Transverse colon (tissue), 3 donors: ENCODE results near the gene TCL1B.
"Not testable (repeated sequence)": the region's sequence is repeated elsewhere in the genome, so short reads cannot be mapped to it uniquely, and the experiment has no call there.

Source experiments
- EP300 ChIP-seq: sonication (generic); formaldehyde crosslinking; IDR thresholded peaks from one replicate; pipeline ENCODE4 v1.6.1; 2017; ENCODE audit warnings: antibody characterized with exemption, low read depth
- TF ChIP-seq, protein P1 (sequence below), 5 experiments: fragments of 200-600 bp in 3 of 5; fragments of 450-650 bp in 2 of 5; sonication (generic) in 3 of 5; IDR thresholded peaks; 1 replicate in 2 of 5; 2 replicates in 3 of 5; pipeline ENCODE4 v1.5.1; 2016 to 2017; ENCODE audit warnings: antibody characterized with exemption in 5 of 5, inconsistent platforms in 3 of 5, mild to moderate bottlenecking in 2 of 5, moderate library complexity in 1 of 5

DNA sequence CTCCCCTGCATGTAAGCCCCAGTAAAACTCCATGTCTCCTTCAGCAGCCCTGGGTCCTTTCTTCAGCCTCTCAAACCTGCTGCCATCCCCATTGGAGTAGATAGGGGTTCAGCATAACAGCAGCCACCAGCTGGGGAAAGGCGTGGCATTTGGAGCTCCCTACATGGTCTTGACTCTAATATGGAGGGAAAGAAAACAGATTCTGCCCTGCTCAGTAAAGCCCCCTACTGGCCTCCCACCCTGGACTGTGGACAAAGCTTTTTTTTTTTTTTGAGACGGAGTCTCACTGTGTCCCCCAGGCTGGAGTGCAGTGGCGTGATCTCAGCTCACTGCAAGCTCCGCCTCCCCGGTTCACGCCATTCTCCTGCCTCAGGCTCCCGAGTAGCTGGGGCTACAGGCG, 20.7 kb upstream of the TCL1B start:
- TF ChIP-seq, protein P1, sequence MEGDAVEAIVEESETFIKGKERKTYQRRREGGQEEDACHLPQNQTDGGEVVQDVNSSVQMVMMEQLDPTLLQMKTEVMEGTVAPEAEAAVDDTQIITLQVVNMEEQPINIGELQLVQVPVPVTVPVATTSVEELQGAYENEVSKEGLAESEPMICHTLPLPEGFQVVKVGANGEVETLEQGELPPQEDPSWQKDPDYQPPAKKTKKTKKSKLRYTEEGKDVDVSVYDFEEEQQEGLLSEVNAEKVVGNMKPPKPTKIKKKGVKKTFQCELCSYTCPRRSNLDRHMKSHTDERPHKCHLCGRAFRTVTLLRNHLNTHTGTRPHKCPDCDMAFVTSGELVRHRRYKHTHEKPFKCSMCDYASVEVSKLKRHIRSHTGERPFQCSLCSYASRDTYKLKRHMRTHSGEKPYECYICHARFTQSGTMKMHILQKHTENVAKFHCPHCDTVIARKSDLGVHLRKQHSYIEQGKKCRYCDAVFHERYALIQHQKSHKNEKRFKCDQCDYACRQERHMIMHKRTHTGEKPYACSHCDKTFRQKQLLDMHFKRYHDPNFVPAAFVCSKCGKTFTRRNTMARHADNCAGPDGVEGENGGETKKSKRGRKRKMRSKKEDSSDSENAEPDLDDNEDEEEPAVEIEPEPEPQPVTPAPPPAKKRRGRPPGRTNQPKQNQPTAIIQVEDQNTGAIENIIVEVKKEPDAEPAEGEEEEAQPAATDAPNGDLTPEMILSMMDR (IDR thresholded peaks at IDR 0.05), result not testable (repeated sequence)
- TF ChIP-seq EP300, result not testable (repeated sequence)
